CD14-positive monocyte (primary cell): ENCODE data around the gene NGFR. TPM values are rescaled to one million over a fixed set of nuclear protein-coding genes. Genes with fewer than 3 reads are reported as not detected.

Experiments
- DNase-seq, 3 donors: peaks; one replicate each; pipeline ENCODE4 v3.0.0-alpha.2; 2011 to 2022
- H2AFZ ChIP-seq: 2 replicates; pipeline ENCODE4 v1.6.0; 2012; ENCODE audit warnings: mild to moderate bottlenecking, low read depth, low read length, inconsistent platforms; ENCODE audit not compliant: insufficient read depth, poor library complexity, severe bottlenecking
- H3K27ac ChIP-seq, 2 donors: 1 replicate in 1 of 2; 2 replicates in 1 of 2; pipeline ENCODE4 v1.5.1; 2012 to 2013; ENCODE audit warnings: low read length in 2 of 2, control low read depth in 1 of 2, inconsistent platforms in 1 of 2, low read depth in 1 of 2, mild to moderate bottlenecking in 1 of 2
- H3K27me3 ChIP-seq, 2 donors: one replicate each; pipeline versions ENCODE4 v1.6.0 to v1.6.1; 2011 to 2013; ENCODE audit warnings: low read length in 2 of 2; ENCODE audit not compliant: control insufficient read depth in 2 of 2, insufficient read depth in 2 of 2
- H3K36me3 ChIP-seq, 2 donors: replicated peaks in 1 of 2; 1 replicate in 1 of 2; 2 replicates in 1 of 2; pipeline versions ENCODE4 v1.5.1 to v1.6.1; 2012 to 2013; ENCODE audit warnings: low read length in 2 of 2, control low read depth in 1 of 2, inconsistent platforms in 1 of 2, mild to moderate bottlenecking in 1 of 2; ENCODE audit not compliant: insufficient read depth in 2 of 2, control insufficient read depth in 1 of 2
- H3K4me1 ChIP-seq, 2 donors: 1 replicate in 1 of 2; 2 replicates in 1 of 2; pipeline versions ENCODE4 v1.5.1 to v1.6.1; 2012 to 2013; ENCODE audit warnings: low read length in 2 of 2, control low read depth in 1 of 2, inconsistent platforms in 1 of 2, mild to moderate bottlenecking in 1 of 2, moderate library complexity in 1 of 2; ENCODE audit not compliant: insufficient read depth in 2 of 2, control insufficient read depth in 1 of 2
- H3K4me2 ChIP-seq: replicated peaks from 2 replicates; pipeline ENCODE3; 2012; ENCODE audit warnings: low read length, moderate library complexity, mild to moderate bottlenecking; ENCODE audit not compliant: poor library complexity, severe bottlenecking; ENCODE audit errors: extremely low read depth
- H3K4me3 ChIP-seq, 3 experiments: fragments of 200-600 bp in 1 of 3; sonication (generic) in 1 of 3; replicated peaks in 1 of 3; 1 replicate in 2 of 3; 2 replicates in 1 of 3; pipeline ENCODE4 v1.5.1; 2011 to 2013; ENCODE audit warnings: low read length in 3 of 3, mild to moderate bottlenecking in 3 of 3, control low read depth in 2 of 3, low read depth in 2 of 3, inconsistent platforms in 1 of 3, moderate library complexity in 1 of 3
- H3K79me2 ChIP-seq: 2 replicates; pipeline ENCODE4 v1.6.0; 2012; ENCODE audit warnings: mild to moderate bottlenecking, control low read depth, inconsistent platforms, low read length, moderate library complexity; ENCODE audit not compliant: insufficient read depth
- H3K9ac ChIP-seq: 2 replicates; pipeline ENCODE4 v1.6.0; 2017; ENCODE audit warnings: low read length, mild to moderate bottlenecking; ENCODE audit not compliant: insufficient read depth, poor library complexity, severe bottlenecking
- H3K9me3 ChIP-seq, 2 donors: replicated peaks in 1 of 2; 1 replicate in 1 of 2; 2 replicates in 1 of 2; pipeline versions ENCODE4 v1.5.1 to v1.6.1; 2012 to 2013; ENCODE audit warnings: low read length in 2 of 2, control low read depth in 1 of 2; ENCODE audit not compliant: control insufficient read depth in 1 of 2, insufficient read depth in 1 of 2
- H4K20me1 ChIP-seq: 2 replicates; pipeline ENCODE4 v1.6.0; 2012; ENCODE audit warnings: mild to moderate bottlenecking, low read length, control low read depth, moderate library complexity; ENCODE audit not compliant: insufficient read depth
- H3K27ac Mint-ChIP-seq, 7 donors: one replicate each; pipeline ENCODE4 v1.8.0; 2020; ENCODE audit warnings: mild to moderate bottlenecking in 7 of 7, mixed read lengths in 7 of 7, moderate library complexity in 6 of 7, inconsistent platforms in 2 of 7
- H3K27me3 Mint-ChIP-seq, 3 donors: one replicate each; pipeline ENCODE4 v1.8.0; 2021 to 2022; ENCODE audit warnings: low read depth in 3 of 3, mild to moderate bottlenecking in 3 of 3, mixed read lengths in 3 of 3, moderate library complexity in 3 of 3, inconsistent platforms in 1 of 3
- H3K36me3 Mint-ChIP-seq, 2 donors: one replicate each; pipeline ENCODE4 v1.8.0; 2020; ENCODE audit warnings: mixed read lengths in 2 of 2, inconsistent platforms in 1 of 2, mild to moderate bottlenecking in 1 of 2
- H3K4me1 Mint-ChIP-seq: one replicate; pipeline ENCODE4 v1.8.0; 2020; ENCODE audit warnings: mild to moderate bottlenecking, mixed read lengths
- H3K4me3 Mint-ChIP-seq, 2 donors: one replicate each; pipeline ENCODE4 v1.8.0; 2020; ENCODE audit warnings: mild to moderate bottlenecking in 2 of 2, mixed read lengths in 2 of 2, moderate library complexity in 1 of 2
- H3K9me3 Mint-ChIP-seq, 7 donors: one replicate each; pipeline ENCODE4 v1.8.0; 2020 to 2022; ENCODE audit warnings: mixed read lengths in 7 of 7, mild to moderate bottlenecking in 6 of 7, moderate library complexity in 6 of 7, inconsistent platforms in 2 of 7
- WGBS: methylation state at CpG from one replicate; pipeline ENCODE4 v1.1.5; 2013; ENCODE audit warnings: missing lambda C conversion rate; ENCODE audit not compliant: insufficient coverage; 5-methylcytosine and 5-hydroxymethylcytosine counted together
- intact Hi-C, 2 donors: fragments of 100-400 bp; cut with micrococcal nuclease; formaldehyde crosslinking; loops; one replicate each; pipeline versions ENCODE4 v1.15.0 to v1.15.1; 2023
- polyA plus RNA-seq, 3 donors: library from polyadenylated mRNA; depleted of rRNA in 1 of 3; unstranded in 2 of 3; stranded (reverse) in 1 of 3; fragments of 300-500 nt in 2 of 3; fragments of >200 nt in 1 of 3; fragmentation: Illumina TruSeq in 2 of 3; gene quantifications; 1 replicate in 2 of 3; 2 replicates in 1 of 3; pipeline ENCODE4 v1.2.3, GENCODE V29; 2012 to 2021
- TF ChIP-seq, protein P1 (sequence below): fragments of 200-600 bp; IDR thresholded peaks from one replicate; pipeline ENCODE4 v1.8.0; 2022; ENCODE audit warnings: antibody characterized with exemption, mild to moderate bottlenecking

Gene NGFR
- polyA plus RNA-seq, 3 donors = 0.05 to 0.19 TPM; not detected in 1

DNA sequence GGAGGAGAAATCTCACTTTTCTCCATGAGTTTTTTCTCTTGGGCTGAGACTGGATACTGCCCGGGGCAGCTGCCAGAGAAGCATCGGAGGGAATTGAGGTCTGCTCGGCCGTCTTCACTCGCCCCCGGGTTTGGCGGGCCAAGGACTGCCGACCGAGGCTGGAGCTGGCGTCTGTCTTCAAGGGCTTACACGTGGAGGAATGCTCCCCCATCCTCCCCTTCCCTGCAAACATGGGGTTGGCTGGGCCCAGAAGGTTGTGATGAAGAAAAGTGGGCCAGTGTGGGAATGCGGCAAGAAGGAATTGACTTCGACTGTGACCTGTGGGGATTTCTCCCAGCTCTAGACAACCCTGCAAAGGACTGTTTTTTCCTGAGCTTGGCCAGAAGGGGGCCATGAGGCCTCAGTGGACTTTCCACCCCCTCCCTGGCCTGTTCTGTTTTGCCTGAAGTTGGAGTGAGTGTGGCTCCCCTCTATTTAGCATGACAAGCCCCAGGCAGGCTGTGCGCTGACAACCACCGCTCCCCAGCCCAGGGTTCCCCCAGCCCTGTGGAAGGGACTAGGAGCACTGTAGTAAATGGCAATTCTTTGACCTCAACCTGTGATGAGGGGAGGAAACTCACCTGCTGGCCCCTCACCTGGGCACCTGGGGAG is 19.1 kb downstream of the NGFR start:
- Mint-ChIP-seq H3K9me3 (no peaks in the 10 kb centered on the region), H3K4me1 (peaks cover 40% of the 10 kb centered on the region), H3K27me3 (peaks cover 5 to 23% (median 18%) of the 10 kb centered on the region in 3 donors), H3K4me3 (no peak overlapping the region), H3K27ac (peak overlapping the region in 3 of 7 donors; percentile 42 to 58 (median 47)), H3K36me3 (no peaks in the 10 kb centered on the region)
- DNase-seq = no peak
- H3K79me2 ChIP-seq = no peaks in the 10 kb centered on the region
- peaks cover 0 to 6% of the 10 kb centered on the region in 2 donors for H3K27me3 ChIP-seq
- no peaks in the 10 kb centered on the region for H3K9me3 ChIP-seq
- no peak overlapping the region for H3K4me2 ChIP-seq
- no peak overlapping the region for H3K9ac ChIP-seq
- no peak overlapping the region for H2AFZ ChIP-seq
- no peaks in the 10 kb centered on the region for H4K20me1 ChIP-seq
- intact Hi-C loops = no loop called here
- no peak overlapping the region for H3K4me3 ChIP-seq
- H3K27ac ChIP-seq = no peak overlapping the region
- 96% methylated on average over 10 of the region's 15 CpGs for WGBS
- TF ChIP-seq, protein P1, sequence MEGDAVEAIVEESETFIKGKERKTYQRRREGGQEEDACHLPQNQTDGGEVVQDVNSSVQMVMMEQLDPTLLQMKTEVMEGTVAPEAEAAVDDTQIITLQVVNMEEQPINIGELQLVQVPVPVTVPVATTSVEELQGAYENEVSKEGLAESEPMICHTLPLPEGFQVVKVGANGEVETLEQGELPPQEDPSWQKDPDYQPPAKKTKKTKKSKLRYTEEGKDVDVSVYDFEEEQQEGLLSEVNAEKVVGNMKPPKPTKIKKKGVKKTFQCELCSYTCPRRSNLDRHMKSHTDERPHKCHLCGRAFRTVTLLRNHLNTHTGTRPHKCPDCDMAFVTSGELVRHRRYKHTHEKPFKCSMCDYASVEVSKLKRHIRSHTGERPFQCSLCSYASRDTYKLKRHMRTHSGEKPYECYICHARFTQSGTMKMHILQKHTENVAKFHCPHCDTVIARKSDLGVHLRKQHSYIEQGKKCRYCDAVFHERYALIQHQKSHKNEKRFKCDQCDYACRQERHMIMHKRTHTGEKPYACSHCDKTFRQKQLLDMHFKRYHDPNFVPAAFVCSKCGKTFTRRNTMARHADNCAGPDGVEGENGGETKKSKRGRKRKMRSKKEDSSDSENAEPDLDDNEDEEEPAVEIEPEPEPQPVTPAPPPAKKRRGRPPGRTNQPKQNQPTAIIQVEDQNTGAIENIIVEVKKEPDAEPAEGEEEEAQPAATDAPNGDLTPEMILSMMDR = no peak
- H3K4me1 ChIP-seq = peaks cover 36 to 39% of the 10 kb centered on the region in 2 donors
- no peaks in the 10 kb centered on the region for H3K36me3 ChIP-seq

DNA sequence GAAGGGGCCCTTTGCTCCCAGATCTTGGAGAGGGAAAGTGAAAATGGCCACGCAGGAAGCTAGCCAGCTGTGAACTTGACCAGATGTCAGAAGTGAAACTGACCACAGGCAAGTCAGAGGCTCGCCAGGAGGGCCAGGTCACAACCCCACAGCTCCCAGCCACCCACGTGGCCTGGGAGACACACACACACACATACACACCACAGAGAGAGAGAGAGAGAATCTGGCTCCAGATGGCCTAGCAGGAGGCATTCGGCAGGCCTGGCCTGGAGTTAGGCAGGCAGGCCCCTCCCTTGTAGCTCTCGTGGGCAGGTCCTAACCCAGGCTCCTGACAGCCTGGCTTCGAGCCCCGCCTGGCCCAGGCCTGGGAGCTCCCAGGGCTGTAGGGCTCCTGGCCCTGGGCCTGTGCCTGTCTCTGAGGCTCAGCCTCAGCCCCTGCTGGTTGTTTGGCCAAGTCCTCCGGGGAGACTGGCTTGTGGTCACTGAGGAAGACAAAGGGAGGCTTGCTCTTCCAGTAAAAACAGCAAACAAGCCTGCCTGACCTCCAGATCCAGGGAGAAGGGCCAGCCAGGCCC is 20.2 kb downstream of the NGFR start:
- Histone ChIP-seq H3K9me3 (no peaks in the 10 kb centered on the region), H3K27me3 (peaks cover 0 to 6% of the 10 kb centered on the region in 2 donors), H2AFZ (peak overlapping the region; percentile 37), H3K9ac (peak overlapping the region; percentile 44), H3K4me3 (peak overlapping the region in 1 of 3 experiments; percentile 33), H4K20me1 (no peaks in the 10 kb centered on the region), H3K36me3 (no peaks in the 10 kb centered on the region), H3K4me2 (peak overlapping the region; percentile 40), H3K4me1 (peaks cover 36 to 39% of the 10 kb centered on the region in 2 donors), H3K79me2 (no peaks in the 10 kb centered on the region), H3K27ac (peak overlapping the region; percentile 15 to 44)
- TF ChIP-seq, protein P1 = no peak
- peaks cover 42% of the 10 kb centered on the region for H3K4me1 Mint-ChIP-seq
- H3K4me3 Mint-ChIP-seq = peak overlapping the region; percentile 61 to 82
- DNase-seq = peak; percentile 36 to 64 (median 51)
- 0% methylated on average over 3 of the region's 8 CpGs for WGBS
- H3K27me3 Mint-ChIP-seq = peaks cover 13 to 28% (median 27%) of the 10 kb centered on the region in 3 donors
- H3K36me3 Mint-ChIP-seq = no peaks in the 10 kb centered on the region
- intact Hi-C loops = no loop called here
- no peaks in the 10 kb centered on the region for H3K9me3 Mint-ChIP-seq
- peak overlapping the region in 6 of 7 donors; percentile 1 to 68 (median 42) for H3K27ac Mint-ChIP-seq
